Measurements from ENCODE around the gene ATG4A.

The ATG4A gene

DNA sequence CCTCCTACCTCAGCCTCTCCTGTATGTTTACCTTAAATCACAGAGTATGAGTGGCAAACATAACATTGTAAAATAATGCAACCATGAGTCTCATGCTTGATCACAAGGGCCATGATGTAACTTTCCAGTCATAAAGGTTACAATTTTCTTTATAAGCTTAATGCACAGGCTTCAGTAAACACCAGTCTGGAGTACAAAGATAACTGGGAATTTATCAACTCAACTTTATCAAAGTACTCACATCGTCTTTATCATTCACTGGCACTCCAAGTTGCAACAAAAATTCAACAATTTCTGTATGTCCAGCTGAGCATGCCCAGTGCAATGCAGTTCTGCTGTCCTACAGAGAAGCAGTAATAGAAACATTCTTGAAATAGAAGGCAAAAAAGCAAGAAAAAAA, 3.1 kb upstream of the ATG4A start:
- H3K27ac Mint-ChIP-seq, result no peak overlapping the region
- no peak overlapping the region for H3K4me3 Mint-ChIP-seq
- no peaks in the 10 kb centered on the region for H3K4me1 Mint-ChIP-seq (ENCODE audit: low read depth in 2 of 2)
- no peak for ATAC-seq (replicated peaks)
- no peaks in the 10 kb centered on the region for H3K27me3 Mint-ChIP-seq
- H3K9me3 Mint-ChIP-seq, result no peaks in the 10 kb centered on the region
- DNase-seq, result no peak
- peaks cover 12% of the 10 kb centered on the region for H3K36me3 Mint-ChIP-seq (ENCODE audit: insufficient read depth)

DNA sequence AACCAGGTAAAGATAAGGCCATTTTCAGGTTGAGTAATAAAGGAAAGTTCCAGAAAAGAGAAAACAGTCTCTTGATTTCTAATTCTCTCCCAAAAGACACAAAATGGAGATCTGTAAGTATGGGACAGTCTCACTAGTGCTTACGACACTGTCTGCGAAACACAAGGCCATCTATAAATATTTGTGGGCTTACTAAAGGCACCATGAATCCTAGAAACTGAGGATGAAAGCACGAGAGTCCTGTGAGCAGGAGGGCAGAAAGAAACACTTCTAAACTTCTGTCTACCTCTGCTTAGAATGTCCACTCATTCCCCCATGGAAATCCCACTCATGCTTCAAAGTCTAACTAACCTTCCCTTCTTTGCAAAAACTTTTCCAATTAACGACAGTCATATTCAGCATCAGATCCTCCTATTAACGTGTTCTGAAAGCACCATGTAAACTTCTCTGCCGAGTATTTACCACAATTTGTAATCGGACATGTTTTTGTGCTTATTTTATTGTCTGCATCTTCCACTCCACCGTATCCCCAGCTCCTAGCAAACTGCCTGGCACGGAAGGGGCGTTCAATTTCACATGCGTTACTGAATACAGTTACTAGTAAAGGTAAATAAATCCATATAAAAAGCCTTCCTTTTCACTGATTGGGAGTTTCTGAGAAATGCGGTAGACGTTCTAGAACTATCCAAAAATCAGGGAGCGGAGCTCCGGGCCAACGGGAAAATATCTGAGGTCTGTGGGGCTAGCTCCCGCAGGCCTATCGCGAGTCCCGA, 901 bp upstream of the ATG4A start:
- Mint-ChIP-seq H3K27ac (no peak overlapping the region), H3K4me3 (no peak overlapping the region), H3K27me3 (no peaks in the 10 kb centered on the region), H3K4me1 (ENCODE audit: low read depth in 2 of 2) (peaks cover 2 to 4% of the 10 kb centered on the region in 2 donors), H3K9me3 (no peaks in the 10 kb centered on the region), H3K36me3 (ENCODE audit: insufficient read depth) (peaks cover 8% of the 10 kb centered on the region)
- ATAC-seq (replicated peaks), result no peak
- no peak for DNase-seq

DNA sequence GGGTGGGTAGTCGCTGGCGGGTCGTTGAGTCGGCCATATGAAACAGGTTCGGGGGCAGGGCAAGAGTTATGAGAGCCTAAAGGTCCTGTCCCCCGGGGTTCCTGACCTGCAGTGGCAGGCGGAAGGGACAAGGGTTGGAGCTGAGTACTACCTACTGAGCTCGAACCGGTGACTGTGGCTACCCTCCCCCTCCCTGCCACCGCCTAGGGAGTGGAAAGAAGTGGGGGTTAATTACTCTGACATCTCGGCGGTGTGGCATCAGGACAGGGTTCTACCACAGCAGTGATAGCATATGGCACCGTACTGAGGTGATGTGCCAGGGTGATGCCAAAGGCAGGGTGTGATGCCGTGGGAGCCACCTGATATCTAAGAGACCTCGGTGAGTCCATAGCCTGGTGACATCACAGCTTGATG, 307 bp downstream of the ATG4A start:
- Mint-ChIP-seq H3K27me3 (no peaks in the 10 kb centered on the region), H3K9me3 (no peaks in the 10 kb centered on the region), H3K4me1 (ENCODE audit: low read depth in 2 of 2) (peaks cover 2 to 4% of the 10 kb centered on the region in 2 donors), H3K27ac (no peak overlapping the region), H3K36me3 (ENCODE audit: insufficient read depth) (no peaks in the 10 kb centered on the region), H3K4me3 (no peak overlapping the region)
- ATAC-seq (replicated peaks) (peak; percentile 19), DNase-seq (no peak)

DNA sequence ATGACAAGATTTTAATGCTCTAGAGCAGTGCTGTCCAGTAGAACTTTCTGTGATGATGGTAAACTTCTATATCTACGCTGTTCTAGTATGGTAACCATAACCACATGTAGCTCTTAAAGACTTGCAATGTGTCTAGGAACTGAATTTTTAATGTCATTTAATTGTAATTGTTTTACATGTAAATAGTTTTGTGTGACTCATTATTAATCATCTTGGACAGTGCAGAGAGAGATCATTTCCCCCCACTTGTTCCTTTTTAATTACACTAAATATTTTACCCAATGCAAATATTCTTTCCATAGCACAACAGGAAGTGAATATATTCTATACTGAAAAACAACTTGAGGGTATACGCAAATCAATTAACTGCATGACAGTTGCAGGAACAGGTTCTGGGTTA, 5.8 kb downstream of the ATG4A start:
- Mint-ChIP-seq H3K27me3 (no peaks in the 10 kb centered on the region), H3K4me3 (no peak overlapping the region), H3K27ac (no peak overlapping the region), H3K4me1 (ENCODE audit: low read depth in 2 of 2) (peaks cover 2 to 8% of the 10 kb centered on the region in 2 donors), H3K9me3 (no peaks in the 10 kb centered on the region), H3K36me3 (ENCODE audit: insufficient read depth) (no peaks in the 10 kb centered on the region)
- ATAC-seq (replicated peaks) (no peak), DNase-seq (no peak)

DNA sequence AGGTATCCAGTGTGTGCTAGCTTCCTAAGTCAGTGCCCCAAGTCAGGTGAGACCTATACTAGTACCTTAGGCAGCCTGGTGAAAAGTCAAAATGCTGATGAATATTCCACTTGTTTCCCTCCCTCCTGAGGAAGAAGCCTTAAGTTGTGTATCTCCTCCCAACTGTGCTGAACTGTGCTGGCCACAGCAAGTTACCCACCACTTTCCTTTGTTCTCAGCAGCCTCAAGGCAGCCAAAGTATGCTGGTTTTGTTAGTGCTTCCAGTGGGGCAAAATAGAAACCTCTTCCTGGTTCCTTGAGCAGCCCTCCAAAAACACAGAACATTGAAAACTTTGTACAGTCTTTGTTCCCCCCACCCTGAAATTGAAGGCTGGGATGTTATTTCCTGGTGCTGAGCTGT, 13.9 kb downstream of the ATG4A start:
- peaks cover 5 to 8% of the 10 kb centered on the region in 2 donors for H3K4me1 Mint-ChIP-seq (ENCODE audit: low read depth in 2 of 2)
- DNase-seq (no peak), ATAC-seq (replicated peaks) (no peak)
- no peaks in the 10 kb centered on the region for H3K36me3 Mint-ChIP-seq (ENCODE audit: insufficient read depth)
- no peak overlapping the region for H3K4me3 Mint-ChIP-seq
- no peak overlapping the region for H3K27ac Mint-ChIP-seq
- H3K27me3 Mint-ChIP-seq, result no peaks in the 10 kb centered on the region
- H3K9me3 Mint-ChIP-seq, result no peaks in the 10 kb centered on the region

DNA sequence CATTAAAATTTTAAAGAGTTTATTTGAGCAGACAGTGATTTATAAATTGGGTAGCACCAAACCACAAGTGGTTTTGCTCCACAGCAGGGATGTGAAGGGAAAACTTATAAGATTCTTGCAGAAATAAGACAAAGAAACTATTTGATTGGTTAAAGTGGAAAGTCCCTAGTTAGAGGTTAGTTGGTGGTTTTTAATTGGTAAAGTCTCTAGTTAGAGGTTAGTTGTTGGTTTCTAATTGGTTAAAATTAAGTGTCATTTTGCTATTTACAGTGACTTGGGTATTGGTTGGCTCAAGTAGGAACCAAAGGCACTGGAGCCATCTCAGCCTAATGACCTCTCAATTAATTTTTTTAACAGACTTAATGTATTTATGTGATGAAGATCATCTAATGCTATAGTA, 23.0 kb downstream of the ATG4A start:
- Mint-ChIP-seq H3K36me3 (ENCODE audit: insufficient read depth) (no peaks in the 10 kb centered on the region), H3K27ac (no peak overlapping the region), H3K9me3 (no peaks in the 10 kb centered on the region), H3K4me1 (ENCODE audit: low read depth in 2 of 2) (peaks cover 6 to 20% of the 10 kb centered on the region in 2 donors), H3K27me3 (no peaks in the 10 kb centered on the region), H3K4me3 (no peak overlapping the region)
- DNase-seq (no peak), ATAC-seq (replicated peaks) (no peak)

DNA sequence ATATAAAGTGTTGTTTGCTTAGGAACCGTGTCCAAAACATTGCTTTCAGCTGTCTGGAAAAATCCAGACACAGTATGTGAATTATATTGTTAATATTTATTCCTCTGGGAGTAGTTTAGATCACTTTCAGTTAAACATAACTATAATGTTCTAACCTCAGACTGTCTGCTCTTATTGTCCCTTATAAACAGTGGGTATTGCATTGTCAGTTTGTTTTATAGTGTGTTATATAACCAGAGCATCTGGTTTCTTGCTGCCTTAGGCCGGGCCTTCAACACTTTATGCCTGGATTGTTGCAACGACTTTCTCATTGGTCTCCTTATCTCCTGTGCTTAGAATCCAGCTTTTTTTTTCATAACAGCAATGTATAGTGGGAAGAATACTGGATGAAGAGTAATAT, 26.4 kb downstream of the ATG4A start:
- H3K27me3 Mint-ChIP-seq, result no peaks in the 10 kb centered on the region
- peaks cover 6 to 20% of the 10 kb centered on the region in 2 donors for H3K4me1 Mint-ChIP-seq (ENCODE audit: low read depth in 2 of 2)
- no peaks in the 10 kb centered on the region for H3K36me3 Mint-ChIP-seq (ENCODE audit: insufficient read depth)
- no peak overlapping the region for H3K27ac Mint-ChIP-seq
- ATAC-seq (replicated peaks) (no peak), DNase-seq (no peak)
- H3K4me3 Mint-ChIP-seq, result no peak overlapping the region
- H3K9me3 Mint-ChIP-seq, result no peaks in the 10 kb centered on the region

DNA sequence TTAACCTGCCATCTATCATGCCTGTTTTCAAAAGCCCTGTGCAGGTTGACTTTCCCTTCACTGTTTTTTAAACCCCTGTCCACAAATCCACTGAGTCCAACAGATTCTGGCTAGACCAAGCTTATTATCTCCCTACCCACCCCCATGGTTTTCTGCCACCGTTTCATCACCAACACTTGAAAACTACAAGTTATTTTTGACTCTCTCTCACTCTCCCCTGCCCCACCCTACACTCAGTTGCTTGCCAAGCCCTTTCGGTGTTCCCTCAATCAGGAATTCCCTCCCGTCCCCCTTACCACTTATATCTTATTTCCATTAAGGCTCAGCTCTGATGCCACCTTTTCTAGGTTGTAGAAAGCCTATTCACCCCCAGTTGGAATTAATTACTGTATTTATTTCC, 29.7 kb downstream of the ATG4A start:
- no peak for DNase-seq
- no peak for ATAC-seq (replicated peaks)
- Mint-ChIP-seq H3K27ac (no peak overlapping the region), H3K4me1 (ENCODE audit: low read depth in 2 of 2) (peaks cover 6% of the 10 kb centered on the region in 2 donors), H3K36me3 (ENCODE audit: insufficient read depth) (no peaks in the 10 kb centered on the region), H3K27me3 (no peaks in the 10 kb centered on the region), H3K9me3 (no peaks in the 10 kb centered on the region), H3K4me3 (no peak overlapping the region)

DNA sequence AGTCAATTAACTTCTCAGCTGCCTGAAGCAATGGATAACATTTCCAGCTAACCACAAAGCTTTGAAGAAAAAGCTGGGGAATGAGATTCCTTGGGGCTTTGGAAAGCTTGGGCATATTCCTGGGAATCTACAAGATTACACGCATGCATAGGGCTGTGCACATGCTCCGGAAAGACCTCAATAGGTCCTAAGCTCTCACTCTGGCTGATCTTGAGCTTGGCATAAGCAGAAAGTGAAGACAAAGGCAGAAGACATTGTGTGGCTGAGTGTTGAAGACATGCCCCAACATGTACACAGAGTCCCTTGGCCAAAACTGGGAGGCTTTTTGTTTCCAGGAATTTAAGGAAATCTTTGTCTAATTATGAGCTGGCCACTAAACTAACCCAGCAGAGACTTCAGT, 31.2 kb downstream of the ATG4A start:
- ATAC-seq (replicated peaks) (no peak), DNase-seq (no peak)
- Mint-ChIP-seq H3K4me3 (no peak overlapping the region), H3K36me3 (ENCODE audit: insufficient read depth) (no peaks in the 10 kb centered on the region), H3K9me3 (no peaks in the 10 kb centered on the region), H3K27ac (no peak overlapping the region), H3K4me1 (ENCODE audit: low read depth in 2 of 2) (no peaks in the 10 kb centered on the region), H3K27me3 (no peaks in the 10 kb centered on the region)

DNA sequence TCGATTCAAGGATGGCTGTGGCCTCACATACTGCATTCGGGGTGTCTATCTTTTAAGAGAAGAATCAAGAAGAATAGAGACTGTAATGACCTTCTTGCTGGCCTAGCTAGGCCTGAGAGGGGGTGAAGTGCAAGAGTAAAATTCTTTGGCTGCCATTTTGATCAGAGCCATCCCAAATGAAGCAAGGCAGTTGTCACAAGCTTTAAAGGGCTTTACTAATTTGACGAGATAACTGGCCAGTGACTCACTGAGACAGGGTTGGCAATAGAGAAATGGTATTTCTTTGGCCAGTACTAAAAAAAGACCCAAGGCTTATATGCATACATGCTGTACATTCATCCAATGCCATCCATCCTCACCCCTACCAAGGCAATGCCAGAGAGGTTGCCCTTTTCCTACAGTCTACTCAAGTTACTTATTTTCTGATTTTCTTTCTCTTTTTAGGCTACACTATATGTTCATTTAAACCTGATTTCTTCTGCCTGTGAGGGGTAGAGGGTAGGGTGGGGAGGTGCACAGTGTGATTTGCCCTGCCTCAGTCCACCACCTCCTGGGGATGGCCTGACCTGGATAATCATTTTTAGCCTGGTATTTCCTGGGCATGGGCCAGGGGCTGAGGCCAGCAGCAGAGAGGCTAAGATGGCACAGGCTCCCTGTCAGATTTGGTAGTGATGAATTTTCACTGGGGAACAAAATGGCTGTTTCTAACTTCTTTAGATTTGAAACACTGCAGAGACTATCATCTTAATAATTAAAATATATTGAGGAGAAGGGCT, 32.2 kb downstream of the ATG4A start:
- Mint-ChIP-seq H3K27ac (peak overlapping the region in 1 of 2 donors; percentile 41), H3K4me1 (ENCODE audit: low read depth in 2 of 2) (no peaks in the 10 kb centered on the region), H3K36me3 (ENCODE audit: insufficient read depth) (peaks cover 1% of the 10 kb centered on the region), H3K4me3 (no peak overlapping the region), H3K27me3 (no peaks in the 10 kb centered on the region), H3K9me3 (no peaks in the 10 kb centered on the region)
- ATAC-seq (replicated peaks), result no peak
- no peak for DNase-seq

DNA sequence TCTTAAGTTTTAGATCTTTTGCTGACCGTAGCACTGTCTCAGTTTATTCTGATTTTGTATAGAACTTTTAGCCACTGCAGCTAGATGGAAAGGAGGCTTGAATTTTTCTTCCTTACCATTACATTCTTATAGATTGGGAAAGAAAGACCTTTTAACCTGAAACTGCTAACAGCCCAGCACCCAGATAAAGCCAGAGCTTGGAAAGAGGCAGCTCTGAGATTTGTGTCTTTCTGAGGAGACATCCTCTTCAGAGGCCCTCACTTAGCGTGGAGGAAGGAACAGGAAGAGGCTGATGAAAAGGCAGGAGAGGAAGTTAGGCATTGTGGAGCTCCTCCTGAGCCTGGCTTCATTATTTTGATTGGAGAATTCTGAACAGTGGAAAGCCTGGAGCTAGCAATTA, 35.1 kb downstream of the ATG4A start:
- Mint-ChIP-seq H3K36me3 (ENCODE audit: insufficient read depth) (peaks cover 9% of the 10 kb centered on the region), H3K9me3 (no peaks in the 10 kb centered on the region), H3K4me3 (no peak overlapping the region), H3K27ac (no peak overlapping the region), H3K27me3 (no peaks in the 10 kb centered on the region), H3K4me1 (ENCODE audit: low read depth in 2 of 2) (no peaks in the 10 kb centered on the region)
- DNase-seq (no peak), ATAC-seq (replicated peaks) (no peak)

DNA sequence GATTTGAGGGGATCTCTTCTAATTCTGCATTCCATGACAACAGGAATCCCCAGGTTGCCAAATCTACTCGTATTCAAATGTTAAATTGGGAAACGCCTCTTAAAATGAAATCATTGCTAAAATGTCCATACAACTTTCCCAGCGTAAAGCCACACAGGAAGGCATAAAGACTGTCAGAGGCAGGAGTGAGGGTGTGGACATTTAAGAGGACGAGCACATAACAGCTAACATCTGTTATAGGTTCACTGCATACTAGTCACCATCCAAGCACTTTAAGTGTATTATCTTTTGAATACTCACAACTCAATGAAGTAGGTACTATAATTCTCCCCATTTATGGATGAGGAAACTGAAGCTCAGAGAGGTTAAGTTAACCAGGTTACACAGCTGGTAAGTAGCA, 35.6 kb downstream of the ATG4A start:
- DNase-seq, result no peak
- Mint-ChIP-seq H3K36me3 (ENCODE audit: insufficient read depth) (peaks cover 13% of the 10 kb centered on the region), H3K4me1 (ENCODE audit: low read depth in 2 of 2) (no peaks in the 10 kb centered on the region), H3K27me3 (no peaks in the 10 kb centered on the region), H3K27ac (no peak overlapping the region), H3K9me3 (no peaks in the 10 kb centered on the region), H3K4me3 (no peak overlapping the region)
- no peak for ATAC-seq (replicated peaks)

DNA sequence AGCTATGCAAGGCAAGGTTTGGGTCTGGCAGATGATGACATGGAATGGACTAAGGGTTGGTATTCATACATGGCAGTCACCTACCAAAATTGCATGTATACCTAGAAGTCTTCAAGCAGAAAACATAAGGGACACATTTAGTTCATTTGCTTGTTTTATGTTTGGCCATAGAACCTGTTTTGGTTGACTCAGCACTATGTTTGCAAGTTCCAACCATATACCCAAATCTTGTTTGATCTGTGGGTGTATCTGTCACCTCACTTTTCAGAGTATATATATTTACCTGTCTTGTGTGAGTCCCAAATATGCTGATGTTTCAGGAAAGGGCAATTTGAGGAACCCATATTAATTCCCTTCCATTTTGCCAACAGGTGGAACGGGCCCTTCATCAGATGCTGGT, 39.3 kb downstream of the ATG4A start:
- Mint-ChIP-seq H3K4me3 (no peak overlapping the region), H3K27ac (no peak overlapping the region), H3K36me3 (ENCODE audit: insufficient read depth) (peaks cover 24% of the 10 kb centered on the region), H3K4me1 (ENCODE audit: low read depth in 2 of 2) (no peaks in the 10 kb centered on the region), H3K9me3 (no peaks in the 10 kb centered on the region), H3K27me3 (no peaks in the 10 kb centered on the region)
- DNase-seq (no peak), ATAC-seq (replicated peaks) (no peak)

DNA sequence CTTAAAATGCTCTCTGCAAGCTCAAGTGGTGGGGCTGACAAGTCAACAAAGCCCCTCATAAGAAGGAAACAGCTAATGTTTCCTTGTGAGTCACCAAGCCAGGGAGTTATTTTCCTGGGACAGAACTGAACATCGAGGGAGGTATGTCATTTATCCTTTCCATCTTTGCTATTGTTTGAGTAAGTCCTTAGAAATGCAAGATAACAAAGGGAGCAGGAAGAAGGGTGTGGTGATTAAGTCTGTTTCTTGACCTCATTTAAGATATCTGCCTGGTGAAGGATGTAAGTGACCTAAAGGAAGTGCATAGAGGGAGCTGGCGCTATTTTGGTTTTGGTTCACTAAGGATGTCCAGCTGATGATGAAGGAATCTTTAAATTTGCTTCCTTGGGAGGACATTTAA, 39.9 kb downstream of the ATG4A start:
- ATAC-seq (replicated peaks) (no peak), DNase-seq (no peak)
- no peaks in the 10 kb centered on the region for H3K4me1 Mint-ChIP-seq (ENCODE audit: low read depth in 2 of 2)
- H3K36me3 Mint-ChIP-seq (ENCODE audit: insufficient read depth), result peaks cover 25% of the 10 kb centered on the region
- H3K9me3 Mint-ChIP-seq, result no peaks in the 10 kb centered on the region
- no peaks in the 10 kb centered on the region for H3K27me3 Mint-ChIP-seq
- H3K4me3 Mint-ChIP-seq, result no peak overlapping the region
- no peak overlapping the region for H3K27ac Mint-ChIP-seq
